Gastrocnemius medialis (tissue), 4 donors: ENCODE measurements around the gene LCORL.

Experiments used
- CTCF ChIP-seq, 5 experiments: fragments of 450-650 bp in 3 of 5; fragments of 200-600 bp in 2 of 5; sonication (generic) in 2 of 5; IDR thresholded peaks in 4 of 5; conservative IDR thresholded peaks in 1 of 5; 1 replicate in 4 of 5; 2 replicates in 1 of 5; pipeline ENCODE4 v1.5.1; 2016 to 2019; ENCODE audit warnings: antibody characterized with exemption in 5 of 5, mild to moderate bottlenecking in 3 of 5, moderate library complexity in 3 of 5
- POLR2A ChIP-seq, 2 donors: fragments of 450-650 bp; IDR thresholded peaks; one replicate each; pipeline ENCODE4 v1.6.1; 2017; ENCODE audit warnings: antibody characterized with exemption in 2 of 2, mild to moderate bottlenecking in 2 of 2, moderate library complexity in 2 of 2

- TF ChIP-seq POLR2A (IDR thresholded peaks at IDR 0.05): no peak
- TF ChIP-seq CTCF (IDR thresholded peaks at IDR 0.05 in 4 of 5, conservative IDR thresholded peaks at IDR 0.05 in 1 of 5): no peak
These were observed 97.4 kb downstream of the LCORL start for GRCh38 chr4:17924189-17924588.
